Stimulated activated naive CD4-positive, alpha-beta T cell (primary cell): ENCODE results near the gene GTF2IRD1.

Source experiments
- DNase-seq, 6 experiments: peaks; one replicate each; lab custom pipeline; 2025; lab: John Stamatoyannopoulos, UW

GTF2IRD1 gene

DNA sequence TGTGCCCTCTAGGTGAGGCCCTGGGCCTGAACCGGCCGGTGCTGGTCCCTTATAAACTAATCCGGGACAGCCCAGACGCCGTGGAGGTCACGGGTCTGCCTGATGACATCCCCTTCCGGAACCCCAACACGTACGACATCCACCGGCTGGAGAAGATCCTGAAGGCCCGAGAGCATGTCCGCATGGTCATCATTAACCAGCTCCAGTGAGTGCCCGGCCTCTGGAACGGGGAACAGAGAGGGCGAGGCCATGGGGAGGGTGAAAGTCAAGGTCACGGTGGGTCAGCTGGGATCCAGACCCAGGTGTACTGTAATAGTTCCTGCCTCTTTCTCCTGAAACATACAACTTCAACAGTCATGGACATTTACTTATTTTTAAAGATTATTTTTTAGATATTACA is 137.1 kb downstream of the GTF2IRD1 start:
- DNase-seq: no peak

DNA sequence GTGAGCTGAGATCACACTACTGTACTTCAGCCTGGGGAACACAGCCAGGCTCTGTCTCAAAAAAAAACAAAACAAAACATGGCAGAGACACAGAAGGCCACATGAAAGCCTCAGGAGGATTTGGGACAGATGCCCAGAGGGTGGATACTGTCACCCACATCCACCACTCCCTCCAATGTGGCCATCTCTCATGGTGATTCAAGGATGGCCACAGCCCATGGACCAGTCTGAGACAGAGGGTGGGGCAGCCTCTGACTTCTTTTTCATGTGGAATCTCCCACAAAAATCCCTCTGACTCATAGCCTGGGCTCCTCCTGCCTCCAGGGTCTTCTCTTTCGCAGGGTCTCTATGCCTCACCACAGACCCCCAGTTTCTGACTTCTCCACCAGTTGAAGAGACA is 144.9 kb downstream of the GTF2IRD1 start:
- no peak for DNase-seq

DNA sequence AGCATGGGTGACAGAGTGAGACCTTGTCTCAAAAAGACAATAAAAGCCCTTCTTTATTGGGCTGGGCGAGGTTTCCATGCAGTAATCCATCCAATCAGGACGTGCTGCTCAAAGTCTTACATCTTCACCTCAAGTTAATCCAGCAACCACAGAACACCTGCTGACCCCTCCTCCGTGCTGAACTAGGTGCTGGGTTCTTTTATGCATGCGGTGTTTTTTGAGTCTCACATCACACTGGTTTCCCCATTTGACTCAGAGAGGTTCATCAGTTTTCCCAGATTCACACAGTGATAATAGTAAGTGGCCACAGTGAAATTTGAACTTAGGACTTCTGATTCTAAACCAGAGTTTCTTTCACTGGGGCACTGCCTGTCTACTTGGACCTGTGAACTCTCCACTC is 145.5 kb downstream of the GTF2IRD1 start:
- no peak for DNase-seq

DNA sequence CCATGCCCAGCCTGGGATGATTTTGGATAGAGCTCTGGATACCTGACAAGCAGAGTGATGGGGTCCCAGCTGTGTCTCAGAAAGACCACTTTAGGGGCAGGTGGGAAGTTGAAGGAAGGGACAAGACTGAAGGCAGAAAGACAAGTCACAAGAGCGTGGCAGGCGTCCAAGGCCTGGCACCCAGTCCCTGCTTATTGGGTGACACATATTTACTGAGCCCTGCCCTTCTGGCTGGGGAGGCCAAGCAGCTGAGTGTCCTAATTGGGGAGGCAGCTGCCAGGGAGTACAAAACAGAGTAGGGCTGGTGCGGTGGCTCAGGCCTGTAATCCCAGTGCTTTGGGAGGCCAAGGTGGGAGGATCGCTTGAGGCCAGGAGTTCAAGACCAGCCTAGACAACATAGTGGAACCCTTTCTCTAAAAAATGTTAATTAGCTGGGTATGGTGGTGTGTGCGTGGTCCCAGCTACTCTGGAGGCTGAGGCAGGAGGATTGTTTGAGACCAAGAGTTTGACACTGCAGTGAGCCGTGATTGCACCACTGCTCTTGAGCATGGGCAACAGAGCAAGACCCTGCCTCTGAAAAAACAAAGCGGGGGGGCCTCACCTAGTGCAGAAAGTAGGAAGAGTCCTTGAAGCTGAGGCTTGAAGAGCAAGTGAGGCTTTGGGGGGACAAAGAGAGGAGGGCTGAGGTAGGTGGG is 150.8 kb downstream of the GTF2IRD1 start:
- no peak for DNase-seq

DNA sequence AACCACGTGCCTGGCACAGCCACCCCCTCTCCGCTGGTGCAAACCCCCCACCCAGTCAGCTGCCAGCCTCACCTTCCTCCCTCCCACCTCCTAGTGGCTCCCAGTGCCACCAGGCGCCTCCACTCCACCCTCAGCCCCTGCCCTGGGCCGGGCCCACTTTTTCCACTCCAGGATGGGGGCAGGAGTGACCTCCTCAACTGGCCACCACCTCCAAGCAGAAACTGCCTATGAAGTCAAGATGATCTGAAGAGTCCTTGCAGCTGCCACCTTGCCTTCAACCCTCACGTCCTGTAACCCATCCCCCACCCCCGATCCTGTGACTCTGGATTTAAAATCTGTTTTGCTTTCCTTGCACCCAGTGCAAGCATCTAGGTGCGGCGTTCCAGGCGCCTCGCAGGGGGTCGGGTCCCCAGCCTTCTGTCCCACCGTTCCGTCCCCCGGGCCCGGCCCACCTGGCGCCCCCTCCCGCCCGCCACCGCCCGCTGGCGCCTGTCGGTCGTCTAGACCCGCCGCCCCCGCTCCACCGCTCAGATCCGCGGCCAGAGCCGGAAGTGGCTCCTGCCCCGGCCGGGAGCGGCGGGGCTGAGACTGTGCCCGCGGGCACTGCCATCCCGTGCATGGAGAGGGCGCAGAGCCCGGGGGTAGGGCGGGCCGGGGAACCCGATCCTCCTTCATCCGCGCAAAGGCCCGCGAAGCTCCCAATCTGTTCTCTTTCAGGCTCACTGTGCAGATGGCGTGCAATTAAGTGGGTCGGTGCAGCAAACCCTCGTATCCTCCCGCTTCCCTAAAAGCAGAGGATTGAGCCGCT is 152.6 kb downstream of the GTF2IRD1 start:
- DNase-seq: peak in 3 of 6 experiments; percentile 15 to 35 (median 30)

DNA sequence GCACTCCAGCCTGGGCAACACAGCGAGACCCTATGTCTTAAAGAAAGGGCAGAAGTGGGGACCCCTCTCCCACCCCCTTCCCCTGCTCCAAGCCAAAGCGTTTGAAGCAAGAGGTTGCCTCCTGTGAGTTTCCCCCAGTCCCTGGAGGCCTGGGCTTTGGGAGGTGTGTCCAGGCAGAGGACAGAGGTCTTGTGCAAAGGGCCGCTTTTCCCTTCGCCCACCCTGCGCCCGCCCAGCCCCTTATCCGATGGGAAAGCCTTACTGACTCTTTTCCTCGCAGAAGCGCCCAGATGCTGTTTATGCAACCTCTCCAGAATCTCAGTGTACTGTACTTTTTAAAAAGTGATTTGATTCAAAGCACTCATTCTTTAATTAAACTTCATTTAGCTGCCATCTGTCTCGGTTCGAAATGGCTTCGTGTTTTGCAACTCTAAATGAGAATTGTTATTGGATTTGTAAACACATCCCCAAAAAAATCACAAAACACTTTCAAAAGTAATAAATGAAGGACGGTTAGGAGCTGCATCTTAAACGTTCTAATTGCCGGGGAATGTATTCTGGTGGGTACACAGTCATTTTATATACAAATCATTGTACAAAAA is 153.3 kb downstream of the GTF2IRD1 start:
- DNase-seq: no peak

DNA sequence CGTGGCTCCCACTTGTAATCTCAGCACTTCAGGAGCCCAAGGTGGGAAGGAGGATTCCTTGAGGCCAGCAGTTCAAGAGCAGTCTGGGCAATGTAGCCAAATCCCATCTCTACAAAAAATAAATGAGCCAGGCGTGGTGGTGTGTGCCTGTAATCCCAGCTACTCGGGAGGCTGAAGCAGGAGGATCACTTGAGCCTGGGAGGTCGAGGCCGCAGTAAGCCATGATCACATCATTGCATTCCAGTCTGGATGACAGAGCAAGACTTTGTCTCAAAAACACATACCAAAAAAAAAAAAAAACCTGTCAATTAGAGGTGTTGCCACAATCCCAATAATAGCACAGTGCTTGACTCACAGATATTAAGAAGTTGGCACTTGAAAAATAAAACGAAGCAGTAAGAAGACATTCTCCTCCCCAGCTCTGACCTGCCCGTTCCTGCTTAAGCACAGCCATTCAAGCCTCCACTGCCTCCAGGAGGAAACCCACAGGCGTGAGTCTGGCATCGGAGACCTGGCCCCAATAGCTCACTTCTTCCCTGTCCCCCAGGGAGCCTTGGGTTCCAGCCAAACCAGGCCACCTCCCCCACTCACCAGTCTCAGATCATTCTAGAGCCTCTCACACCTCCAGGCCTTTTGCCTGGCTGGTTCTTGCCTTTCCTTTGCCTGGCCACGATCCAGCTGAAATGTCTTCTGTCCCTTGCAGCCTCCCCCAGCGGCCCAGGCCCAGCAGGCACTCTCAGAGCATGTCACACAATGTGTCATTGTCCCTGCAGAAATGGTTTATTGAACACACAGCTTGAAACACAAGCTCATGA is 158.5 kb downstream of the GTF2IRD1 start:
- no peak for DNase-seq

DNA sequence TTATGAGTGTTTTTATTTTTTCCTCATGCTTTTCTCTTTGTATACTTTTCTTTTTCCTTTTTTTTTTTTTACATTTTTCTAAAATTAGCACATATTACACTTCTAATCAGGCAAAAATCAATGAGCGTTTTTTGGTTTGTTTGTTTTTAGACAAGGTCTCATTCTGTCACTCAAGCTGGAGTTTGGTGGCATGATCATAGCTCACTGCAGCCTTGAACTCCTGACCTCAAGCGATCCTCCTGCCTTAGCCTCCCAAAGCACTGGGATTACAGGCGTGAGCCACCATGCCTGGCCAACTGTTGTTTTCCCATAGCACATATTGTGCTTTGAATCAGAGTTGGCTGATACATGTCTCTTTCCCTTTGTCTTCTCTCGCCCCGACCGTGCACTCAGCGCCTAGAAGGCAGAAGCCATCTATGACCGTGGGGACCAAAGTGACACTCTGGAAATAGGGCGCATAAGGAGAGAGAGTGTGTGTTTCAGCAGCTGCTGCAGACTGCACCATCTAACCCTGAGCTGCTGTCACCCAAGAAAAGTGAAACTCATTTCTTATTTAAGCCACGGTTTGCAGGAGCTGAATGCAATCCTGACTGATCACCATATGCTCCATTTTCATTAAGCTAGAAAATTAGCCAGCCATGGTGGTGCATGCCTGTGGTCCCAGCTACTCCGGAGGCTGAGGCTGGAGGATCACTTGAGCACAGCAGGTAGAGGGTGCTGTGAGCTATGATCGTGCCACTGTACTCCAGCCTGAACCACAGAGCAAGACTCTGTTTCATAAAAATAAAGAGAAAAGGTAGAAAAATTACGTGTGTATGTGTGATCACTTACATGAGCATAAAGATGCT is 162.5 kb downstream of the GTF2IRD1 start:
- no peak for DNase-seq

DNA sequence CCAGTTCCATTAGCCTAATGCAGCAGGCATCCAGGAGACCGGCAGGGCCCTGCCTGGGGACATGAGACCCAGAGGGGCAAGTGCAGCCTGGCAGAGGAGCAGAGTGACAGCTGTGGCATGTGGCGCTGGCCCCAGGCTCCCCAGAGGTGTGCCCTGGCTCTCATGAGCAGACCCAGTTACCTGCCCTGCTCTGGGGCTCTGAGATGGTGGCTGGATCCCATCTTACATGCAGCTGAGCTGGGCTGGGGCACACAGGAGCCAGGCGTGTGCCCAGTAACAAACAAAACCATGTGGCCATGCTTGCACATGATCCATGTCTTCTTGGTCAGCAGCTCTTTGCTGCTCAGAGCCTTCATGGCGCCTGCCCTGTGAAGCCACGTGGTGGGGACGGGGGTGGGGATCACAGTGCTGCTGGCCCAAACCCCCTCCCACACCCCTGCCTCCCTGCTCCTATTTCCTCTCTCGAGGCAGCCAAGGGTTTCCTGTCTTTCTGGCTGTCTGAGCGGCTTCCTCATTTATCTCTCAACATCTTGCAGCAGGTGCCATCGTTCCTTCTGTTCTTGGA is 163.6 kb downstream of the GTF2IRD1 start:
- DNase-seq: peak in 2 of 6 experiments; percentile 25 to 30

DNA sequence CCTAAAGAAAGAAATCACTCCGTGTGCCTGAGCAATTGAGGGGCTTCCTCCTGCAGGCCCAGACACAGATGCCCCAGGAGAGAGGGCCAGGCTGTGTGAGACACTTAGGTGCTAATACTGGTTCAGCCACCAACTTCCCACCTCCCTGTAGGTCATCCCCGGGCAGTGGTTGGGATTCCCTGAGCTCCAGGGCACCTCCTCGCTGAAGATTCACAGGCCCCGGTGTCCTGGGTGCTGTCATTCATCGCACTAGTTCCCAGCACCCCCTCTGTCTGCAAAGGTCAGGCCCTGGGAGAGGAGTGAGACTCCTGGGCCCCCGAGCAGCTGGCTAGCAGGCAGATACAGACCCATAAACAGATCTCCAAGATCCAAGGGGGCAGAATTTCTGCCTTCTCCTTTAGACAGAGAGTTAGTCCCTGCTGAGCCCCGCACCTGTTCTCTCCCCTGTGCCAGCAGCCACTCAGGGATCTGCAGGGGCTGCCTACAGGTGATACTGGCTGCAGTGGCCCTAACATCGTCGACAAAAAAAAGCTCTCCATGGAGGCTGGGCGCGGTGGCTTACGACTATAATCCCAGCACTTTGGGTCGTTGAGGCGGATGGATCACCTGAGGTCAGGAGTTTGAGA is 165.6 kb downstream of the GTF2IRD1 start:
- DNase-seq: no peak

DNA sequence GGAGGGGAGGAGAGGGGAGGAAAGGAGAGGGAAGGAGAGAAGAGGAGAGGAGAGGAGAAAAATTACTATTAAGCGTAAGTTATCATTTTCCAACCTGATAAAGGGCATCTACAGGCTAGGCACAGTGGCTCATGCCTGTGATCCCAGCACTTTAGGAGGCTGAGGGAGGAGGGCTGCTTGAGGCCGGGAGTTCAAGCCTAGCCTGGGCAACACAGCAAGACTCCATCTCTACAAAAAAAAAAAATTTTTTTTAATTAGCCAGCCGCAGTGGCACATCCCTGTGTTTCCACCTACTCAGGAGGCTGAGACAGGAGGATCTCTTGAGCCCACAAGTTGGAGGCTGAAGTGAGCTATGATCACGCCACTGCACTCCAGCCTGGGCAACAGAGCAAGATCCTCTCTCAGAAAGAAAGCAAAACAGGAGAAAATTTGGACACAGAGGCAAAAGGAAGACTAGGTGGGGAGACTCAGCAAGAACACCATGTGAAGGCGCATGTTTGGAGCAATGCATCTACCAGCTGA is 168.6 kb downstream of the GTF2IRD1 start:
- DNase-seq: no peak

DNA sequence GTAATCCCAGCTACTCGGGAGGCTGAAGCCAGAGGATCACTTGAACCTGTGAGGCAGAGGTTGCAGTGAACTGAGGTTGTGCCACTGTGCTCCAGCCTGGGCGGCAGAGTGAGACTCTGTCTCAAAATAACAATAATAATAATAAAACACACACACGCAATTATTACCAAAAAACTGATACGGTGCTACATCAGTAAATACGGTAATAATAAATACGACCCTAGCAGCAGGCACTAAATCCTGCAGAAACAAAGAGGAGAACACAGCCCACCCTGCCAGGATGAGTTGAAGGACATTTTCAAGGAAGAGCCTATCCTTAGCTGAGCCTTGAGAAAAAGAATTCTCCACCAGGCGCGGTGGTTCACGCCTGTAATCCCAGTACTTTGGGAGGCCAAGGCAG is 169.4 kb downstream of the GTF2IRD1 start:
- DNase-seq: no peak

DNA sequence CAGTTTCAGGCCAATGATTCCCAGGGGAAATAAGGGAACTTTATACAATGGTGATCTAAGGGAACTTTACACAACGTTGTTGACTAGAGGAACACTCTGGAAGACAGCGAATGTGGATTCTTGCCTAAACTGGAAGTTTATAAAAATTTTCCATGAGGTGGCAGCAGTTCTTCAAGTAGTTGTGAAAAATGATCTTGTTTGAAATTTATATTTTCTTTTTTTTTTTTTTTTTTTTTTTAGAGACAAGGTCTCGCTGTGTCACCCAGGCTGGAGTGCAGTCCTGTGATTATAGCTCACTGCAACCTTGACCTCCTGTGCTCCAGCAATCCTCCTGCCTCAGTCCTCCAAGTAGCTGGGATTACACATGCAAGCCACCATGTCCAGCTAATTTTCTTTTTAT is 171.7 kb downstream of the GTF2IRD1 start:
- peak in 2 of 6 experiments; percentile 21 to 35 for DNase-seq

DNA sequence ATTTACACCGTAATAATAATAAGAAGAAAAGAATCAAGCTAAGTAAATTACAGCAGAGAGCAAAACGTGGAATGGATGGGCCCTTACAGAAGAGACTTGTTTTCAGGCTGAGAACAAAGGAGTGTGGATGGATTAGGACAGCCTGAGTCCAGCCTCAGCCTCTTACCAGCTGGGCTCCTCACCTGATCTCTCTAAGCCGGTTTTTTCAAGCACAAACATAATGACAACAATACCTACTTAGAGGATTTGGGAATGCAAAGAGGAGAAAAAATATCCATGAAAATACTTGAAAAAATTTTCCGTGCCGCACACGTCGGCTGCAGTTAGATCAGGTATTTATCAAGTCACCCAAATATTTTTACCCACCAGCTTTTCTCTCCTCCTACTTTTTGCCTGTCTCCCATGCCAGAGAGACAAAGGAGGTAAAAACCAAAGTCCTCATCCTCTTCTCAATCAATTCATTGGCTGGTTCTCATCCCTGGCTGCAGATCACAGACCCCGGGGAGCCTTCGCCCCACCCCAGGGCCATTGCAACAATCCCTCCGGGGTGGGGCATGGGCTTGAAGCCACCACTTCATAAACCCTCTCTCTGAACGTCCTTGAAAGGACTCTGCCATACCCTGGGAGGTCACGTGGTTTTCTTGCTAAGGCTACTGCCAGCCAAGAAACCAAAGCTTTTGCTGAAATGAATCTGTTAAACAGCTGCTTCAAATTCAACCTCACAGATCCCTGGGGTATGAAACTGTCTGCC is 174.1 kb downstream of the GTF2IRD1 start:
- DNase-seq: no peak

DNA sequence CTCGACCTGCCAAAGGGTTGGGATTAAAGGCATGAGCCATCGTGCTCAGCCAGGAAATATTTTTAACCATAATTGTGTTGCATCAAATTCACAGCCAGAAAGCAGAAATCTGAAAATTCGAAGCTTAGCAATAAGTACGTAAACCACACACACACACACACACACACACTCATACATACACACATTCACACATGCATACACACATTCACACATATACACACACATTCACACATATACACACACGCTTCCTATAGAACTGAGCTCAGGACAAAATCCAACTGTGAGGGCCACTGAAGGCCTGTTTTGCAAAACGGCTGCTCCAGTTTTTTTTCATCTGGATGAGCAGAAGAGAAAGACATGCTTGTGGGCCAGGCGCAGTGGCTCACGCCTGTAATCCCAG is 178.8 kb downstream of the GTF2IRD1 start:
- no peak for DNase-seq

DNA sequence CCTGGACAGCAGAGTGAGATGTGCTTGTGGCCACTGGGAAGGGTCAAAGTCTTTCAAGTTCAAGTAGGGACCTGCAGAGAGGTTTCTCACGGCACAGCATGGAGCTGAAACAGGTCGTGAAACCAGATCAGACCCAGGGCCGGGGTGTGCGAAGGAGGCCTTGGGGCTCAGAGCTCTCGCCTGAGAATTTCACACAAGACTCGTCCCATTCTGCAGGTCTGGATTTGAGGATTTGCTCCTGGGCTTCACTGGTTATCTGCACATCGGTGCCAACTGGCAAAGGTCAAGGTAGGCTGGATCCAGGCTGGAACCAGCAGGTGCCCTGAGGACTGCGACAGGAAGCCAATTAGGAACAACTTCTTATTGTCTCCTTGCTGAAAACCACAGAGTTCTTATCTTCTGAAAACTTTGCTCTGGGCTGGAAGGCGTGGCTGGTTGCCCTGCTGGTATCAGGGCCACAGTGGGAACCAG is 179.8 kb downstream of the GTF2IRD1 start:
- DNase-seq: no peak

DNA sequence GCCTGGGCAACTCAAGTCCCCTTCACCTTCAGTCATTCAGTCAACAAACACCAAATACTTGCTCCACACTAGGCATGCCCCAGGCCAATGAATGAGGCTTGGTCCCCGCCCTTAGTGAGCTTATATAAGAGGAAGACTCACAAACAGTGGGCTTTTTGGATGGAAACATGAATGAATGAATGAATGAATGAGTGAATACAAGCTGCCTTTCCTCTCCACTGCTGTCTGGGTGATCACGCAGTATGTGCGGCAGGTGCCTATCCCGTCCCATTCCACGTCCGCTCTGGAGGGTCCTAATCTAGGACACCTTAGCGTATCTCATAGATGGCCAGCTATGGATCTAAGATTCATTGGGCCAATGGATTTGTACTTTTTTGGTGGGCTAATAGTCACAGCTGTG is 184.0 kb downstream of the GTF2IRD1 start:
- DNase-seq: no peak

DNA sequence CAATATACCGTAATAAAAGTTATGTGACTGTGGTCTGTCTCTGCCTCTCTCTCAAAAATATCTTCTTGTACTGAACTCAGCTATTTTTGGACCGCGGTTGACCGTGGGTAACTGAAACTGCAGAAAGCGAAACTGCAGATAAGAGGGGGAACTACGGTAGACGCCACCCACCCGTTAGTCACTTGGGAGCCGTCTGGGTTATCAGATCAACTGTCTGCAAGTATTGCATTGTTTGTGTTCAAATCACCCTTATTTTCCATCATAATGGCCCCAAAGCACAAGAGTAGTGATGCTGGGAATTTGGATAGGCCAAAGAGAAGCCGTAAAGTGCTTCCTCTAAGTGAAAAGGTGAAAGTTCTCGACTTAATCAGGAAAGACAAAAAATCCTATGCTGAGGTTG is 196.3 kb downstream of the GTF2IRD1 start:
- peak; percentile 4 to 42 (median 34) for DNase-seq

DNA sequence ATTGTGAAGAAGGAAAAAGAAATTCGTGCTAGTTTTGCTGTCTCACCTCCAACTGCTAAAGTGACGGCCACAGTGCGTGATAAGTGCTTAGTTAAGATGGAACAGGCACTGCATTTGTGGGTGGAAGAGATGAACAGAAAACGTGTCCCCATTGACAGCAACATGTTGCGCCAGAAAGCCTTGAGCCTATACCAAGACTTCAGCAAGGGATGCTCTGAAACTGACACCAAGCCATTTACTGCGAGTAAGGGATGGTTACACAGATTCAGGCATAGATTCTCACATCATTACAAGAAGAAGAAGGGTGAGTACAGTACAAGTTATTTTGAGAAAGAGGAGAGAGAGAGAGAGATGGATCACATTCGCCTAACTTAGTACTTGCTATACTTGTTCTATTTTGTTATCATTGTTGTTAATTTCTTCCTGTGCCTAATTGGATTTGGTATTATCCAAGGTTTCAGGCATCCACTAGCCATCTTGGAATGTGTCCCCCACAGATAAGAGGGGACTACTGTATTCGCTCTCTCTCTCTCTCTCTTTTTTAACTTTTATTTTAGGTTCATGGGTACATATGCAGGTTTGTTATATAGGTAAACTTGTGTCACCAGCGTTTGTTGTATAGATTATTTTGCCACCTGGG is 196.9 kb downstream of the GTF2IRD1 start:
- DNase-seq: peak in 1 of 6 experiments; percentile 12
